ENCODE data around the gene KCNAB1.

DNA sequence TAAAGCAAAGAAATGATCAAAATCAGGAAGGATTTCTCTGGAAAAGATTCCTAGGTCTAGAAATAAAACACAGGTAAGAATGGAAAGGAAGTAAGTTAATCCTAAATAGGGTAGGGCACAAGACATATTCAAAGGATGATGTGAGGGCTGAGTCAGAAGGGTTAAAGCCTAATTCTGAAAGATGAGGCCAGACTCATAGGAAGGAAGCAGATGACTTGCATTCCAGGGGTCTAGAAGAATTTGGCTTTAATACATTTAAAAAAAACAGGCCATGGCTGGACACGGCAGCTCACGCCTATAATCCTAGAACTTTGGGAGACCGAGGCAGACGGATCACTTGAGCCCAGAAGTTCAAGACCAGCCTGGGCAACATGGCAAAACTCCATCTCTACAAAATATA, 431.4 kb downstream of the KCNAB1 start:
- TF ChIP-seq, protein P1, sequence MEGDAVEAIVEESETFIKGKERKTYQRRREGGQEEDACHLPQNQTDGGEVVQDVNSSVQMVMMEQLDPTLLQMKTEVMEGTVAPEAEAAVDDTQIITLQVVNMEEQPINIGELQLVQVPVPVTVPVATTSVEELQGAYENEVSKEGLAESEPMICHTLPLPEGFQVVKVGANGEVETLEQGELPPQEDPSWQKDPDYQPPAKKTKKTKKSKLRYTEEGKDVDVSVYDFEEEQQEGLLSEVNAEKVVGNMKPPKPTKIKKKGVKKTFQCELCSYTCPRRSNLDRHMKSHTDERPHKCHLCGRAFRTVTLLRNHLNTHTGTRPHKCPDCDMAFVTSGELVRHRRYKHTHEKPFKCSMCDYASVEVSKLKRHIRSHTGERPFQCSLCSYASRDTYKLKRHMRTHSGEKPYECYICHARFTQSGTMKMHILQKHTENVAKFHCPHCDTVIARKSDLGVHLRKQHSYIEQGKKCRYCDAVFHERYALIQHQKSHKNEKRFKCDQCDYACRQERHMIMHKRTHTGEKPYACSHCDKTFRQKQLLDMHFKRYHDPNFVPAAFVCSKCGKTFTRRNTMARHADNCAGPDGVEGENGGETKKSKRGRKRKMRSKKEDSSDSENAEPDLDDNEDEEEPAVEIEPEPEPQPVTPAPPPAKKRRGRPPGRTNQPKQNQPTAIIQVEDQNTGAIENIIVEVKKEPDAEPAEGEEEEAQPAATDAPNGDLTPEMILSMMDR (conservative IDR thresholded peaks at IDR 0.05 in 1 of 2, IDR thresholded peaks at IDR 0.05 in 1 of 2; ENCODE audit: extremely low read depth in 1 of 2, insufficient read depth in 1 of 2, low read depth in 1 of 2, low read length in 2 of 2): no peak
- TF ChIP-seq EZH2 (IDR thresholded peaks at IDR 0.05; ENCODE audit: borderline replicate concordance, low read length): no peak
